Measurements from ENCODE around the gene TOP2B.

Gene TOP2B

DNA sequence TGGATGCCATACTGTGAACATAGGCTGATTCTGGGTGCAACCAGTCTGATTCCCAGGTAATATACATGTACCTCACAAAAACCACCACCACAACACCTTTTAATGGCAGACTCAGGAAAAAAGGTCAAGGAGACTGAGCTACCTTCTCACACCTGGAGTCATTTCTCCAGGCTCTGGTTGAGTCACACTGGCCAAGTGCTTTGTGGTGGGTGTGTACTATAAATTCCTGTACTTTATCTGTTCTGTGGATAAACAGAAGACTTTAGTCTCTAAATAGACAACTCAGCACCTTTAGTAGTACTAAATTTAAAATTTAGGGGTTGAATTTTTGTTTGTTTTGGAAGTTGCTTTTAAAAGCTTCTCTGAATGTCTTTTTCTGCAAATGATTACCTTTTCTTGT lies 46.7 kb downstream of the TOP2B start:
- DNase-seq: no peak

DNA sequence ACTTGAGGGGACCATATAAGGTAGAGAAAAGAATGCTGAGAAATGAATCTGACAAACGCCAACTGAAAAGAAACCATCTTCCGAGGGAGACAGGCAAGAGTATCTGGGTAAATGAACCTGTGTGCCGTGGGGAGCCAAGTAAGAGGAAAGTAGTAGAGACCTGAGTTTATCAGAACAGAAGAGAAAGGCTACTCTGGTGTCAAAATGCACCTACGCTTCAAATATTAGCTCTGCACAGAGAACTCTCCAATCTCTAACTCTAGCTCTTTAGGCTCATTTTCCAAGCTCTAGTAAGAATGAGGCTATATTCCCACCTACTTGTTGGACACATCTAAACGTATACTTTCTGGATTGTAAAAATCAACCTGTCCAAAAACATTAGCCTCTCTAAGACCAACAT lies 53.5 kb downstream of the TOP2B start:
- no peak for DNase-seq

DNA sequence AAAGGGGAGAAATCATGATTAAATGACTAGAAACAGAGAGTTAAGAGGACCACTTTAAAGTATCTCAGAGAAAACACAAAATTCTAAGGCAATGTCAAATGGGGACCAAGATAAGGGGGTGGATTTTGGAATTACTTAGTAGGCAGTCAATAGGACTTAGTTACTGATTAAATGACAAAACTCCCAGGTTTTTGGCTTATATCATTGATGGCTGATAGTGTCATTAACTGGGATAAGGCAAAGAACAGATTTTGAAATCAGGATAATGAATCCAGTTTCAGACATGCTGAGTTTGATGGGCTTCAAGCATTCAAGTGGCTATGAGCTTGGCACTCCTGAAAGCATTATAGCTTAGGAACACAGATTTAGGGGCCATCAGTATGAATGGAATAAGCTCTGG lies 53.9 kb downstream of the TOP2B start:
- no peak for DNase-seq

DNA sequence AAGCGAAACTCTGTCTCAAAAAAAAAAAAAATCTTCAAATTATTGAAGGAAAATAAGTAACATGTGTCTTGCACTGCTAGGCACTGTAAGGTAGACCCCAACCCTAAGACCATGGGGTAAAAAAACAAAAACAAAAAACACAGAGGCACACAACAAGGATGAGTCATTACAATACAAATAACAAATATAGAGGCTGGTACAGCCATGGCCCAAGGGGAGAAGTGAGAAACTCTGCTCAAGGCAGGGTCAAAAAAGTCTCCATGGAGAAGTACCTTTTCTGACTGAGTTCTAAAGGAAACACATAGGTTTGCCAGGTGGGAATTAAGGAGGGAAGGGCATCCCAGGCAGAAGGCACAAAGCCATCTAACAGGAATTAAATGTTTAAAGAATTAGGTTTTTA lies 54.5 kb downstream of the TOP2B start:
- no peak for DNase-seq

DNA sequence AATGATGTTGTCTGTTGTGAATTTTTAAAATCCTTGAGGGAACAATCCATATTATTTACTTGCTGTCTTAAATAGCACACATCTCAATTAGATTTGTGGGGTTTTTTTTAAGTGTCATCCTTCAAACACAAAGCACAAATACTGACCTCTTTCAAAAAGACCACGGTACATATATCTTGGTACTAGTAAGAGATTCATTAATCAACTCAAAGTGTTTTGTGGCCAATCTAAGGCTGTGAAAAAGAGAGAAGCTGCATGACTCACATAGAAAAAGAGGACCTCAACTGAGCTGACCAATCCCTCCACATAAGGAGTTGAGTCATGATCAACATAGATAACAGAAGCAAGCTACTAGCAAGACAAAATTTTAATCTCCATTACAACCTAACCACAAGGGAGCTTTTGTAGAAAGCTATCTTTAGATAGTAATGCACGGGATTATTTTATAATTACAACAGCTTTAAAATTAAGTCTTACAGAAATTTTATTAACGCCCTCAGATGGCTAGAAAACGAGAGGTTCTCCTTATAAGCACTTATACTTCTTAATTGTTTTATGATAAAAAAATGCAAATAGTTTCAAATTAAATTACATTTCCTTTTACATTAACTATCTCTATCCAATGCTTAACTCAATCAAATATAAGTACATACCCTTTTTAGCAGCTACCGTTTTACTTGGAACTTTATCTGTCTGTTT lies 60.5 kb downstream of the TOP2B start:
- no peak for DNase-seq

DNA sequence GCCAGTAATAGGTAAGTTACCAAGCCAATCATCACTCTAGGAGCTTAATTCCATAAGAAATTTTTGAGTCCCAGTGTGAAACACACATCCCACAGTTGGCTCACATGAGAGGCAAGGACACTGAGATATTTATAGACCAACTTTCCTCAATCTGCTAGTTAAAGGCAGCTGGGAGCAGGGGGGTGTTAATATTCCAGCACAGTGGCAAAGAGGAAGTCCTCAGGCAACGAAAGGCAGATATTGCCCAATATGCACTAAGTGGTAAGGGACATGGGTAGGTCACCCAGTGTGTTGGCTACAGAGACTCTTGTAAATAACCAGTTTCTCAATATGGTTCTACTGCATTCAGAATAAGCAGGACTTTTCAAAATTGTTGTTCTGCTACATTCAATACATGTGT lies 61.0 kb downstream of the TOP2B start:
- DNase-seq: no peak

DNA sequence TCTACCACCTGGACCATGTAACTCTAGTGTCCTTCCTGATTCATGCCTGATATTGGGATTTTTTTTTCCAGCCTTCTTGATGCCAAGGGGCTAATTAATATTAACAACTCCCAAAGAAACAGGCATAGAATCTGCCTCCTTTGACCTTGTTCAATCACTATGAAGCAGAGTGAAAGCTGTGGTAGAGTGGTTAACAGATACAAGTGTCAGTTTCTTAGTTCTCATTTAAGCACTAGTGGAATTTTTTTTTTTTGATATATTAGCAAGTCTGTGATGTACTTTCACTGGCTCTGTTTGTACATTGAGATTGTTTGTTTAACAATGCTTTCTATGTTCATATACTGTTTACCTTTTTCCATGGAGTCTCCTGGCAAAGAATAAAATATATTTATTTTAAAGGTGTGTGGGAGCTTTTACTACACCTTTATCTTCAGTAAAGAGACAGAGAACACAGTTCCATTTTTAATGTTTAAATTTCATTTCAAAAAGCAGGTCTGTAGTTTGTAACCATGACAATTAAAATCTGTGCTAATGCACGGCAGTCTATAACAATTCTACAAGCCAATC lies 67.1 kb downstream of the TOP2B start:
- DNase-seq: no peak

DNA sequence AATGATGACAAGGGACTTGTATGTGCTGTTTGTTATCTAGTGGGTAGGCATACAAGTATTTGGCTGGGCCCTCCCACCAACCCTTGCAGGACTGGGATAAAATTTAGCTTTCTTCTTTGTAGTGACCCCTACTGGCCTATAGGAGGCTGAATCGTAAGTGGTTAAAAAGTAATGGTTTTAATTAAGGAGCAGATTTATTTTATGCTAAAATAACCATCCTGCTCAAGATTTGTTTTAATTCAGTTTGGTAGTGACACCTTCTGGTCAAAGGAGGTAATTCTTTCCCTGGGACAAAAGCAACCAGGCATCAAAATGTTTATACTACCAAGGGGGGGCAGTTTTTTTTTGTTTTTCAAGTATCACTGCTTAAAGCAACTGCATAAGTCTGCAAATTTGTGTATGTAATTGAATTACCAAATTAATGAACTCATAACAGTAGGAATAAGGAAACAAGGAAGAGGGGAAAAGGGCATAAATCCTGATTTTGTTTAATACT lies 70.7 kb downstream of the TOP2B start:
- DNase-seq: no peak

DNA sequence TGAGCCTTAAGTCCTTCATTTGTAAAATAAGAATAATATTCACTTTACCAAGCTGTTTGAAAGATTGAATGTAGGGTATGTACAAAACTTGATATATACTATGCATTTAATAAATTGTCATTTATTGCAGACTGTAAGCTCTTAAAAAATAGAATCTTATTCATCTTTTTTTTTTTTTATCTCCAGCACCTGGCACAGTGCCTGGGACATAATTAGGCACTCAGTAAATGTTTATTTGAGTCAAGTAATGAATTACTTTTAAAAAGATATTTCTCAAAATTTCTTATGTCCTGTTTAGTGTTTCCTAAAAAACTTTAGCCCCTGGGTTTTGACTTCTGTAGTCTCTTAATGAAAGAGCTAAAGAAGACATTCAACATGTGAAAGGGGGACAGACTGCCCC lies 71.7 kb downstream of the TOP2B start:
- DNase-seq: no peak

DNA sequence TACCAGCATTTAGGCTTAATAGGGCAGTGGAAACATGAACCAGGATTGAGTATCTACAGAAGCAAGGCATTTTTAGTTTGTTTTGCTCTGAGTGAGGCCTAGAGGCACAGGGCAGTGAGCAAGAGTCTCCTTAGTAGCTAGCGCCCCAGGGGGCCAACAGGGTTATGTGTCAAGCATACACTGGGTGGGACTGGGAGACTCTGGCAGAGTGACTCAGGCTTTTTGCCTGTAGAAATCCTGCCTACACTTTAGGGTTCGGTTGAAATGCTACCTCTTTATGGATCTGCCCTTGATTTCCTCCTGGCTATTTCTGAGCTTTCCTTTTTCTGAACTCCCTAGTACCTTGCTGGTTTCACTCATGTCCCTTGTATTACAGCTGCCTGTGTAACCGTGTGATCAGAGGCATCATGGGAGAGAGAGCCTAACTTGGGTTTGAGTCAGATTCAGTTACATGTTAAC lies 72.2 kb downstream of the TOP2B start:
- no peak for DNase-seq

DNA sequence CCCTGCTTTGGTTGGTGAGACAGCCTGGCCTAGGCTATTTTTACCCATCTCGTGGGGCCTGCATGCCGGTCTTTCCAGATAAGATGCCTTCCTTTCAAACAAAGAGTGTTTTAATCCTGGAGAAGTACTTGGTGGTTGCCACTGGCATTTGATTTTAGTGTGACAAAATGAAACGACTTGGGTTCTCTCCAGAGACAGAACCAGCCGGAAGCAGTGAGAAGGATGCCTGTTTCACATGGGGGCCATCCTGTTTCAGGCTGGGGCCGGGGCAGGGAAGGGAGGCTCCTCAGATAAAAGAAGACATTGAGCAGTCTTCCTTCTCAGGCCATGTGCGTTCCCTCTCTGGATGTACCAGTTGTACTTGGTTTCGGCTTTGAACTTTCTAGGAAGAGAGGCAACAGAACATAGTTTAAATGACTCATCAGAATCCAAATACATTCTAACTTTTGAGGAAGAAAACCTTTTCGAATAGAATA lies 74.9 kb downstream of the TOP2B start:
- DNase-seq: no peak

DNA sequence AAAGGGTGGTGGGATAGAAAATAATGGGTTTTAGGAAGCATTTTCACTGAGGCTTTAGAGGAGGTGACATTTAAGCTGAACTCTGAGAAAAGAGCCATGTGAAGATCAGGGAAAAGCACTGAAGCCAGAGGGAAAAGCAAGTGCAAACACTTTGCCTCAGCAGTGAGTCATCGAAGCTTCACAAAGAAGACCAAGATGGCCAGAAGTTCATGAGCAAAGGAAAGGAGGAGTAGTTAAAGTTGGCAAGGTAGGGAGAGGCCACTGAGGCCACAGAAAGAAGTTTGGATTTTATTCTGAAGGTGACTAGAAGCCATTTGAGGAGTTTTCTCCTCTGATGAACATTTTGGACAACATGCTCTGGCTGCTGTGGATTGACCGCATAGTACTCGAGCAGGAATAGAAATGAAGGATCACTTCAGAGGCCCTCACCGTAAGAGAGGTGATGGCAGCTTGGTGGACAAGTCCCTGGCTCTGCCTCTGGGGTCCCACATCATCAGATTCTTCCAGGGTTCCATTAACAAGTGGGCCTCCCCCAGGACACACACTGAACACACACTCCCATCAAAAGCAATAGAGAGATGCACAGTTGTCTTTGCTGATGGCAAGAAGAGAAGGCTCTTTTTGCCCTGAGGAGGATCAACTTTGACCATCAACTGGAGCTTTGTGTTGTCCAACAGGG lies 75.5 kb downstream of the TOP2B start:
- no peak for DNase-seq

DNA sequence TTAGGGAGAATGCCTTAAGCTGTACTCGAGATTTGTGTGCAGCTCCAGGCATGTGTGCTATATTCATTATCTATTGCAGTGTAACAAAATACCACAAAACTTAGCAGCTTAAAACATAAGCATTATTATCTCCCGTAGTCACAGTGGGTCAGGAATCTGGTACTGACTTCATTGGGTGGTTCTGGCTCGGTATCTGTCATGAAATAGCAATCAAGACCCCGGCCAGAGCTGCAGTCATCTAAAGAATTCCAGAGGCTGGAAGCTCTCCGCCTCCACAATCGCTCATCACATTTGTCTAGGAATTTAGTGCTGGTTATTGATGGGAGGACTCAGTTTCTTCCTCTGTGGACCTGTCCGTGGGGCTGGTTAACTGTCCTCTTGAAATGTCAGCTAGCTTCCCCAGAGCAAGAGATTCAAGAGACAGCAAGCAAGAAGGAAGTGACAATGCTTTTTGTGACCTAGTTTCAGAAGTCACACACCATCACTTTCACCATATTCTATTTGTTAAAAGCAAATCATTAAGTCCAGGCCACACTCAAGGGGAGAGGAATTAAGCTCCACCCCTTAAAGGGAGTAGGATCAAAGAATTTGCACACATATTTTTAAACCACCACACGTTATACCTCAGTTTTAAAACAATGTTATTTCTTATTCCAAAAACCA lies 76.1 kb downstream of the TOP2B start:
- DNase-seq: no peak

DNA sequence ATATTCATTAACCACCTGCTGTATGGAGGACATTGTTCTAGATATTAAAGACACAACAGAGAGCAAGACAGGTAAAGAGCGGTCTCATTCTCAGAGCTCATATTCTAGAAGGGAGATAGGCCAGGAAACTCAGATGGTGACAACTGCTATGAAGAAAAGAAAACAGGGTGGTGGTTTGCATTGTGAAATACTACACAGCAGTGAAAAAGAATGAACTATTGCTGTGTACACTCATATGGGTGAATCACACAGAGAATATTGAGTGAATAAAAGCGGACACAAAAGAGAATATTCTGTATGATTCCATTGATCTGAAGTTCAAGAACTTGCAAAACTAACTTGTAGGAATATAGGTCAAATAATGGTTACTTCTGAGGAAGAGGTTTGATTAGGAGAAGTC lies 76.7 kb downstream of the TOP2B start:
- DNase-seq: no peak

DNA sequence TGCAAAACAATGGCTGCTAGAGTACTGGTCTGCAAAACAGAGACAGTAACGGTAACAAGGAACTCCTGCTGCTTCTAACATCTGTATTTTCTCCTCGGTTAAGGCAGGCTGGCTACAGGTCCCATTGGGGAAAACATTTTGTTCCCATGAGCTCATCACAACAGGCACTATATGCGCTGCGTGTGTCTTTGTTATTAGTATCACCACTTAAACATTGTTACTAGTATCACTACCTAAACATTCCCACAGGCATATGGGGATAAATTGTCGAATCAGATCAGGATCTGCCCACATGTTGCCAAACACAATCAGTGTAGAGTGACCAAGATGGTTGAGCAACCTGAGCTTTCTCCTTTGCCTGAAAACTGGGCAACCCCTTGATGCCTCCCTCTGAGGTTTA lies 77.2 kb downstream of the TOP2B start:
- no peak for DNase-seq

DNA sequence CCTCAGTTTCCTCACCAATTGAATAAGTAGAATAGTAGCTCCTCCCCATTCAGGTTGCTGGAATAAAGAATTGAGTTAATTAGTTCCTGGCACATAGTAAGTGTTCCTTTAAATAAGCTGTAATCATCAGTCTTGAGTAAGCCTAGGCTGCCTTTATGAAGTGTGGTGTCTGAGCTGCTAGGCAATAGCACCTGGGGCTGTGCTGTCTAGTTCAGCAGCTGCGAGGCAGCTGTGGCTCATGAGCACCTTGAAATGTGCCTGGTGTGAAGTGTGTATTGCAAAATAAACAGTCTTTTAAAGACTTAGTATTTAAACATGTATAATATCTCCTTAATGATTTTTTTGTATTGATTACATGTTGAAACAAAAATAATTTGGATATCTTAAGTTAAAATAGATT lies 77.6 kb downstream of the TOP2B start:
- DNase-seq: no peak

DNA sequence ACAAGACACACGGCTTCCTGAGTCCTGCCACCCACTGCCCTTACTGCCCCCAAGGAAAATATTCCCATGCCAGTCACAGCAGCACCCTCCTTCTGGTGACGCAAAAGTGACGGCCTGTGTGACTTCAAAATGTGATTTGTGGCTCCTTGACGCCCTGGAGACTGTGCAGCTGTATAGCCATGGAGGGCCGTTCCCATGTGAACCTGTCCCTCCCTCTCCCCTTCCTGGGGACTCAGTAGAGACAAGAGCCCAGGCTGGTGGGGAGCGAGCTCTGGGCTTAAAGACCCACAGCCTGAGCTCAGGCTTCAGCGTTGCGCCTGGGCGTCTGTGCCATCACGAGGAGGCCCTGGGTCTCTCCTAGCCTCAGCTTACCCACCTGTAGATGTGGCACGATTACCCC lies 78.2 kb downstream of the TOP2B start:
- no peak for DNase-seq

DNA sequence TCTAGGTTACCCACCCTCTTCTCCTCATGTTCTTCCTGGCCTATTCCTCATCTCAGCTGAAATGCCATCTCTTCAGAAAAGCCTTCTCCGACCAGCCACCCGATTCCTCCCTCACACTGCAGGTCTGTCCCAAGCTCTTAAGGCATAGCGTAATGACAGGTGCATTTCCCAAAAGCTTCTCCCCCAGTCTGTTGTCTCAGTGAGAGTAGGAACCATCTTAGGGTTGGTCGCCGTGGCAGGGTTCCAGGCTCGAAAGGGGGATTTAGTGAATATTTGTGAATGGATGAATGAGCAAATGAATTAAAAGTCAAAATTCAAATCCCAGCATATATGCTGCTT lies 78.6 kb downstream of the TOP2B start:
- DNase-seq: no peak

DNA sequence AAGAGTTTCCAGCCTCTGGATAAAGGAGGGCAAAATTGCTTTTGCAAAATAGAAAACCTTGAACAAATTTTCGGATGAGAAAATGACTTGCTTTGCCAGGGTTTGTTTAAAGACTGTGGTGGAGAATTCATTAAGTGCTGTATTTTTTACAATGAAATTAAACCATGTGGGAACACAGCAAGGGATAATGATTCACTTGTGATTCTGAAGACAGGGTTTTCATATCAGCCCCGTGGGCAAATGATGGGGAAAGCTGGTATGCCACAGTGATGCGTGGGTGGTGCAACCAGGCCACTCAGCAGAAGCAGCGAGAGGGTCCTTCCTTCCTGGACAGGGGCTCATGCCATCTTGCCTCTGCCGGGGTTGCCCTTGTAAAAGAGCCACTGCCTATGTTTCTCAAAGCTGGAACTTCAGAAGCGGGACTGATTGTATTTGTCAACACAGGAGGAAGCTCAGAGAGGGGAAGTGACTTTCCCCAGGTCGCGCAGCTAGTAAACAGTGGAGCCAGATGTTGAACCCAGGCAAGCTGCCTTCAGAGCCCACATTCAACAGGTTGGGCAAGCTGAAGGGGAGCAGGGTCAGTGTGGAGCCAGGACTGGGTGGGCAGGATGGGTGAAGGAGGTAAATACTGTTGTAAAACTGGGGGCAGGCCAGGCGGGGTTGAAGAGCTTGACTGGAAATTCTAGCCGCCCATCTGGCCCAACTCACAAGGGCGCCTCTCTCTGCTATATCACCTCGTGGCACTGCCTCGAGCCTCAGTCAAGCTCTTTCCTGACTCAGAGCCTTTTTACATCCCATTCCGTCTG lies 79.1 kb downstream of the TOP2B start:
- DNase-seq: no peak

DNA sequence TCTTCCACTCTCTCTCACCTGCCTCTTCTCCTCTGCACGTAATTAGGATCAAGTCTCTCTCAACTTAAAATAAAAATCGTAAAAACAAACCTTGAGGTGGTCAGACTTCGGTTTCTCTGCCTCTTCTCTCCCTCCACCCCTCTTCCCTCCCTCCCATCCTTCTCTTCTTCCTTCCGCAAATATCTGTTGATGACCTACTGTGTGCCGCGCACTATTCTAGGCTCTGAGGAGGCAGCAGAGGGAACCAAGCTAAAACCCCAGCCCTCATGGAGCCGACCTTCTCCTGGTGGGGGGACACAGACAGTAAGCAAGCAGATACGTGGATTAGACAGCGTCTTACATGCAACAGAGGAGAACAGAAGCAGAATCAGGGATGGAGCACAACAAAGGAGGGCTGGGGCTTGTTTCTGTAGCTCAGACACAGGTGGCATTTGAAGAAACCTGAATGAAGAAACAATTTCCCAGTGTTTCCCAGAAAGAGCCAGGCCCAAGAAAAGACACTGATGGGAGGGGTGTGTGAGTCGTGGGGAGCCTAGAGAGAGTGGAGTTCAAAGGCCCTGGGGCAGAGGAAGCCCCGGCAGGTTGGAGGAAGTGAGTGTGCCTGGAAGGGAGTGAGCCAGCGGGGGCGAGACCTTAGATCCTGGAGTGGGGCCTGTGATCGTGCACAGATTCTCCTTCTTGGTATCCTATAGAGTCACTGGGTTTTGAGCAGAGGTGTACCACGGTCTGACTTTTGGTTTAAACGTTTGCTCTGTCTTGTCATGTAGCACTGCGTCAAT lies 80.5 kb downstream of the TOP2B start:
- no peak for DNase-seq

DNA sequence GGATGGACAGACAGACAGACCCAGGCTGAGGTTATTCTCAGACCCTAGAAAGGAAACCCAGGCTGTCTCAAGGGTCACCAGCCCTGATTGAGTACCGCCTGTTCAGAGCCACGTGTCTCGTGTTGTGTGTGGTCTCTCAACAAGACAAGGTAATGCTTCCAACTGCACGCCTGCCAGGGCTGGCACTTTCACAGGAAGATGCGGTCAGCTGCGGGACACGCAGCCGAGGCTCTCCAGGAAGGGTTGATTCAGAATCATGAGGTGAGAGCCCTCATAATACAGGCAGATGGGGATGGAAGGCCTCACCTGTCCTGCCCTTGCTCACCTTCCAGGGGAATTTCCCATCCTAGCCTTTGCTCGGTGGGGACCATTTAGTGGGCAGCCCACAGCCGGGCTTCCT lies 81.4 kb downstream of the TOP2B start:
- no peak for DNase-seq

DNA sequence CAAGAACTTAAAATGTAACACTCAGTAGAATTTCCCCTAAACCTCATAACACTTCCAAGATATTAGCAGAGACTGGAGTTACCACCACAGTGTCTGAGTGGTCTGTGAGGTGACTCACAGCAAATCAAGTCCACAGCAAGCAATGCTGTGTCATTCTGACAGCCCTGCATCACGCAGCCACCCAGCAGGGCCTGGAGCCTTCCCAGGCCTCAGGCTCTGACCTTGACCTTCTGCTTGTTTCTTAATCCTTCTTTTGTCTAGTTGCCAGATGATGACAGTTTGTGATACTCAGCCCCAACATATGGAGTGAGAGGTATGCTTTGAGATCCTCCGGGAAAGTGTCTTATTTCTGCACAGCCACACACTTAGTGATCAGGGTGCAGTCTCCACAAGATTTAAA lies 82.5 kb downstream of the TOP2B start:
- DNase-seq: no peak

Data from activated gamma-delta T cell (primary cell).